ENCODE measurements around the gene MED31. TPM values are rescaled to one million over a fixed set of nuclear protein-coding genes. Genes with fewer than 3 reads are reported as not detected.

The MED31 gene
- total RNA-seq, 1 donor, result 12.3 TPM

DNA sequence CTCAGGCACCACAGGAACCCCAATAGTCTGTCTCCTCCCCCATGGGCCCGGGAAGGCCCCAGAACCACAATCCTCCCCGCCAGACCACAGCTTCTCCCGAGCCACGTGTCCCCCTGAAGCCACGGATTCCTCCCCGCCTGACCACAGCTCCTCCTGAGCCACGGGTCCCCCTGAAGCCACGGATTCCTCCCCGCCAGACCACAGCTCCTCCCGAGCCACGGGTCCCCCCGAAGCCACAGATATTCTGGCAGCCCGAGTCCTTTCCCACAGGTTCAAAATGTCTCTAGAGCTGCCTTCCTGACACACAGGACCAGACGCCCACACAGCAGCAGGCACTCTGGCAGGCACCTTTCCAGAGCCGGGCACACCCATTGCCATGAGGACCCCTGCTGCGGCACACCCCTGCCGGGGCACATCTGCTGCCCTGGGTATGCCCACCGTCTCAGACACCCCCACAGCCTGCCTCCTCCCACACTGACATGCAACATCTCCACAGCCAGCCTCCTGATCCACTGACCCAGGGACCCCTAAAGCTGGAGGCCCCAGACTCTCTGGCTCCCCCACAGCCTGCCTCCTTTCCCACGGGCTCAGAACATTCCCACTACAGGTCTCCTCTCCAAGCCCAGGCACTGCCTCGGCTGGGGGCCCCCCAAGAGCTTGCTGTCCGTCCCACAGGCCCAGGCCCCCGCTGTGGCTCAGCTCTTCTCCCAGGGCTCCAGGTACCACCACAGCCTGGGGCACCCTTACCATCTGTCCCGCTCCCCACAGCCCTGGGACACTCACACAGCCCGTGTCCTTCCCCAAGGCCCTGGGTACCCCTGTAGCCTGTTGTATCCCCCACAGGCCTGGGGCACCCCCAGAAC lies 13.1 kb downstream of the MED31 start:
- no peak for DNase-seq (ENCODE audit: low read depth)
- TF ChIP-seq CTCF (IDR thresholded peaks at IDR 0.05; ENCODE audit: insufficient read depth, low read length), result no peak
- peak overlapping the region; percentile 96 for H3K4me3 ChIP-seq (ENCODE audit: low read depth, low read length)

DNA sequence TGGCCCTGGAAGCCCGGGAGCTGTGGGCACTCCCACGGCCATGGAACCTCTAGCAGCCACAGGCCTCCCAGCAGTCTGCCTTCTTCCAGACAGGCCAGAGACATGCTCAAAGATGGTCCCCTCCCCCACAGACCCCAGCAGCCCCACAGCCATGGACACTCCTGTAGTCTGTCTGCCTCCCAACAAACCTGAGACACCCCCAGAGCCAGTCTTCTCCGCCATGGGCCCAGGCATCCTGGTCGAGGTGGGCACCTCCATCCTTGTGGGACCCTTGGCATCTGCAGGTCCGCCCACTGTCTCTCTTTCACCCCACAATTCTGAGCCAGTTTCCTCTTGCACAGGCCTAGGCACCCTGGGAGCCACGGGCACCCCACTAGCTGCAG lies 14.0 kb downstream of the MED31 start:
- no peak overlapping the region for H3K4me3 ChIP-seq (ENCODE audit: low read depth, low read length)
- DNase-seq (ENCODE audit: low read depth), result no peak
- TF ChIP-seq CTCF (IDR thresholded peaks at IDR 0.05; ENCODE audit: insufficient read depth, low read length), result no peak

DNA sequence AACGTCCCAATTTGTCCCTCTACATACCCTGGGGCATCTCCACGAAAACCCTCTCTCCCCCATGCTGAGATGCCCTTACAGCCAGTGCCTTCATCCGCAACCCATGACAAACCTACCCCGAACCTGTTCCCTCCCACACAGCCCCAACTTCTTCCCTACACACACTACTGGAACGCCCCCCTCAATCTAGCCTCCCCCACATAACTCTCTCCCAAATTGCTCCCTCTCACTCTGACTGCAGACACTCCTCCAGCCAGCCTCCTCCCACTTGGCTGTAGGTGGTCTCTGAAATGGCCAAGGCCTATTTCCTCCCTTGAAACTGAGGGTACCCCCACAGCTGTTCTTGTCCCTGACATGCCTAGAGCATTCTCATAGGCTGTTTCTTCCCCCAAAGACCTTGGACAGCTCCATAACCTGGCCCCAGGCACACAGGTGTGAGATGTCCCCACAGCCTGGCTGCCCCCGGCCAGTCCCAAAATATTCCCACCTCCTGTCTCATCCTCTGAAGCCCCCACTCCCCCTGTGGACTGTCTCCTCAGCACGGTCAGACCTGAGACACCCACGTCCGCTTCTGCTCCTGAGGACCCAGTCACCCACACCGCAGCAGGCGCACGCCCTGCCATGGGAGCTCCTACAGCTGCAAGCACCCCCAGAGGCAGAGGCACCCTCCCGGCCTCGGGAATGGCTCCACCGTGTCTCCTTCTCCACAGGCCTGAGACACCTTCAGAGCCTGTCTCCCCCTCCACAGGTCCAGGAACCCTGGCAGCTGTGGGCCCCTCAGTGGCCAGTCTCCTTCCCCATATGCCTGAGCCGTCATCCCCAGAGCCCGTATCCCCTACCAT lies 14.6 kb downstream of the MED31 start:
- DNase-seq (ENCODE audit: low read depth), result no peak
- no peak overlapping the region for H3K4me3 ChIP-seq (ENCODE audit: low read depth, low read length)
- TF ChIP-seq CTCF (IDR thresholded peaks at IDR 0.05; ENCODE audit: insufficient read depth, low read length), result no peak

DNA sequence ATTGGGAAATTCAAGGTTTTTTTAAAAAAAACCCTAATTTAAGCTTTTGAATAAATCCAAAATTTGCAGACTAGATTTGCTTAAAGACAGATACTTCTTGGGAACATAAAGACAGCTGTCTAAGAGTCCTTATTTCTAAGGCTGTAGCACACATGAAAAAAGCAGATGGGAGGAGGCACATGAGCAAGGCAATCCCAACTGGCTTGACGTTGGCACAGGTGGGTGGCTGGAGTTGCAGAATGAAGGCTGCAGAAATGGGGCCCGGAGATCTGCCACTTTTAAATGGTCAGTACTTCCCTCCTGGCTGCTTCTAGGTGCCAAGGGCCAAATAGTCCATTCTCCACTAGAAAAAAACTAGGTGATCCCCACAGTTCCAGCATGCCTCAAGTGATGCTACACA lies 15.3 kb downstream of the MED31 start:
- no peak overlapping the region for H3K4me3 ChIP-seq (ENCODE audit: low read depth, low read length)
- DNase-seq (ENCODE audit: low read depth), result no peak
- TF ChIP-seq CTCF (IDR thresholded peaks at IDR 0.05; ENCODE audit: insufficient read depth, low read length), result no peak

DNA sequence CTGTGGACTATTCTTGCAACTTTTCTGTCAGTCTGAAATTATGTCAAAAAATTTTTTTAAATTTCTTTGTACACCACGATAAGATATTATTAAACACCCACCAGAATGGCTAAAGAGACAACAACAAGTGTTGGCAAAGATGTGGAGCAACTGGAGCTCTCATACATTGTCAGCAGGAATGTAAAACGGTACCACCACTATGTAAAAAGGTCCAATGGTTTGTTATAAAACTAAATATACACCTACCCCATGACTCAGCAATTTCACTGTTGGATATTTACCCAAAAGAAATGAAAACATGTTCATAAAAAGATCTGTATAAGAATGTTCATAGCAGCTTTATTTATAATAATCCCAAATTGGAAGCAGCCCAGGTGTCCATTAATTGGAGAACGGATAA lies 18.1 kb downstream of the MED31 start:
- no peak overlapping the region for H3K4me3 ChIP-seq (ENCODE audit: low read depth, low read length)
- no peak for TF ChIP-seq CTCF (IDR thresholded peaks at IDR 0.05; ENCODE audit: insufficient read depth, low read length)
- DNase-seq (ENCODE audit: low read depth), result no peak

DNA sequence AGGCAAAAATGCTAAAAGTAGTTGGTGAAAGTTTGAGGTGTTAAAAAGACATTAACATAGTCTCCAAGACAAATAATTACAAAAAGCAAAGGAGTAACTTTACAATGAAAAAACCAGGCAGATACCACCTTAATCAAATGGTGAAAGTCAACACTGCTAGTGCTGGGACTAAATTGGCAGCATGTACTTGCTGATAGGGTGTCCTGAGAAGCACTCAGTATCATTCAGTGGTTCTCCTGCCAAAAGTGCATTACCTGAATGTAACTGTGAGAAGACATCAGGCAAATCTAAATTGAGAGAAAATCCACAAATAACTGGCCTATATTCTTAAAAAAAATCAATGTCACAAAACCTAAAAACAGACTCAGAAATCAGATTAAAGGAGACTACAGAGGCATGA lies 18.9 kb downstream of the MED31 start:
- no peak for TF ChIP-seq CTCF (IDR thresholded peaks at IDR 0.05; ENCODE audit: insufficient read depth, low read length)
- H3K4me3 ChIP-seq (ENCODE audit: low read depth, low read length), result no peak overlapping the region
- DNase-seq (ENCODE audit: low read depth), result no peak
